GM10266 (cell line): ENCODE measurements around the gene THOC5.

Experiments
- DNase-seq: peaks from one replicate; pipeline ENCODE4 v3.0.0; 2012; ENCODE audit errors: extremely low spot score
- CTCF ChIP-seq: IDR thresholded peaks from 2 replicates; pipeline ENCODE4 v1.5.1; 2012; ENCODE audit warnings: mild to moderate bottlenecking, low read depth; ENCODE audit not compliant: control insufficient read depth, insufficient read depth; ENCODE audit errors: missing control alignments

THOC5 gene

DNA sequence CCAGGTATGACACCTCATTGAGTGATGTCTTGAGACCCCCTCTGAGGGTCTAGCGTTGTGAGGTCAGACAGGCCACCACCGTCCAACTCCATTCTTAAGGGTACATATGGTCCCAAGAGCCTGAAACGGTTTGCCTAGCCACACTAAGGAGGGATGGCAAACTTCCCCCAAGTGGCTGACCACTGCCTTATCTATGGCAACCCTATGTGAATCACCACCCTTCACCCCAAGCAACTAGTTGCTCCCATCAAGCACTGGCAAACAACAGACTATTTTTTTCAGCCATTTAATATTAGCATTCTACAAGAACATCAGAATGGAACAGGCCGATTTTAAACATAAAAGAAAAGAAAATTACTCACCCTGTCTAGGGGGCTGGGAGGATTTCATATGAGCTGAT lies 22.8 kb downstream of the THOC5 start:
- DNase-seq, result no peak
- TF ChIP-seq CTCF, result no peak

GRCh38 chr22:29528144-29528543 lies 25.4 kb downstream of the THOC5 start:
- DNase-seq, result no peak
- TF ChIP-seq CTCF, result no peak

DNA sequence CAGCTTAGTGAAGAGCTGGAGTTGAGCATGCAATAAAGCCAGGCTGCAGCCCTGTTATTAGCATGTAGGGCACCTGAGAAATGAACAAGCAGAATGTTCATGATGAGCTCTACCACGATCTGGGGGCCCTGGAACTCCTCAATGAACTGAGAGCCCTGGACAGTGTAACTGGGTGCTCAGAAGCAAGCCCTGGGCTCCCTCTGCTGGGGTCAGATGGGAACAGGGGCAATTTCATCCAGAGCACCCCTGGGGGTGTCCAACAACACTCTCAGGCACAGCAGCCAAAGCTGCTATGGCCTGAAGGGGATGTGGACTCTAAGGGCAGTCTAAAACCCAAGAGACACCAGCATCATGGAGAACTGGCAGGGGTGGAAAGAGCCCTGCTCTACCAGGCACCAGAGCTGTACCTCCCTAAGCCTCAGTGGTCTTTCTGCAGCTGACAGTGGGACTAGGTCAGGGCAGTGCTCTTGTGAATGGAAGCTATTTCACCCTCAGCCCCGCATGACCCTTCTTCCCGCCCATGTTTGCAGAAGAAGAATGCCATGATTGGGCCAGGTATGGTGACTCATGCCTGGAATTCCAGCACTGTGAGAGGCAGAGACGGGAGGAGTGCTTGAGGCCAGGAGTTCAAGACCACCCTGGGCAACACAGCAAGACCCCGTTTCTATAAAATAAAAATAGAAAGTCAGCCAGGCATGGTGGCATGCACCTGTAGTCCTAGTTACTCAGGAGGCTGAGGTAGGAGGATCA lies 28.9 kb downstream of the THOC5 start:
- DNase-seq, result peak; percentile 38
- TF ChIP-seq CTCF, result peak; percentile 49

DNA sequence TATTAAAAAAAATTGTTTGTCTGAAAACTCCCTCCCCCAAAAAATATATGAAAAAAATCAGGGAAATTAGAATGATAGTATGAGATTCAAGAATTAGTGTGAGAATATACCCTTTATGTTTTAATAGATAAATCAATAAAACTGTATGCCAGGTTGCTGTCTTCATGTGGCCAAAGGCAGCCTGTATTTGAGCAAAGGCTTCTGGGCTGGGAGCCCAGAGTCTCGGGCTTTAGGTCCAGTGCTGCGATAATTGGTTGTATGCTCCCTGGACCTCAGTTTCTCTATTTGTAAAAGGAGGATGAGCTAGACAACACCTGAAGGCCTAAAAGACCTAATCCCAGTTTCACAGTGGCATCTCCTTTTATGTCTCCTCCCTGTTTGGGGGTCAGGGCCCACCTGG lies 29.8 kb downstream of the THOC5 start:
- TF ChIP-seq CTCF, result no peak

DNA sequence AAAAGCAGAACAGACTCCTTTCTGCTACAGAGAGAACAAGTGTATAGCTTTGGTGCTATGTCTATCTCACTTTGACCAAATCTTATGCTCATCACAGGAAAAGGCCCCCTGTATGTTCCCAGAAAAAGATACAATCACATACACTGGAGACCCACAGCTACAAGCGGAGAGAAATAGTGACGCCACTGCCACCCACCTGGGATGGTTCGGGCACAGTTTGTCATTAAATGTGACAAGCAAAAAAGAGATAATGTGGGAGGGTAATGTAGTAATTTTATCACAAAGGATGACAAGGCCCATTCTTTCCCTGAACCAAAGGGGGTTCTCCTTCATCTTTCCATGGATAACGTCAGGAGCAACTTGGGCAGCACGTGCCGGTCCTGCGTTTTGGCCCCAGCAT lies 32.0 kb downstream of the THOC5 start:
- DNase-seq, result no peak

More for the DNA sequence above, 29.8 kb downstream of the THOC5 start:
- DNase-seq, result no peak

GRCh38 chr22:29520851-29521250 lies 32.7 kb downstream of the THOC5 start:
- TF ChIP-seq CTCF, result no peak
- DNase-seq, result no peak

More for the DNA sequence above, 32.0 kb downstream of the THOC5 start:
- TF ChIP-seq CTCF, result no peak

DNA sequence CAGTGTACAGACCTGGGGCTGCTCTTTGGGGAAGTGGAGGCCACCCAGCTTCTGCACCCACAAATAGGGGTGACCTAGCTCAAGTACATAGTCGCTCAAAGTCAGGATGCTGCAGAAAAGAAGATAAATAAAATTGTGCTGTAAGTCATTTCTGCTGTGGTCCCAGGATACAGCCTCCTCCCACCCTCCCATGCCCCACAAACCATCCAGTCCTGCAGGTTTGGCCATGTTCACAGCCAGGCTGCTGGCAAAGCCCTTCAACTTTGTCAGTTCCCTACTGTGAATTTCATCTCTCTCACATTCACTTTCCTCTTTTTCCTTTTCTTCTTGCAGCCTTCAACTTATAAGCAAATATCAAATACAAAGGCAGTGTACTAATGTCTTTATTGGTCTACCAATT lies 33.6 kb downstream of the THOC5 start:
- TF ChIP-seq CTCF, result no peak
- no peak for DNase-seq
